GM19025 (cell line): ENCODE data around the gene CDC25B.

Source experiments
- ATAC-seq: cut with Tn5 transposase; IDR thresholded peaks from one replicate; pipeline ENCODE4 v1.9.1; 2021; ENCODE audit warnings: mild to moderate bottlenecking, low read depth, moderate library complexity; ENCODE audit not compliant: unreplicated experiment

Gene CDC25B

GRCh38 chr20:3763671-3764601 lies 32.2 kb upstream of the CDC25B start:
- no peak for ATAC-seq

GRCh38 chr20:3764659-3765058 lies 31.5 kb upstream of the CDC25B start:
- no peak for ATAC-seq

GRCh38 chr20:3765171-3765882 lies 30.8 kb upstream of the CDC25B start:
- no peak for ATAC-seq

- ATAC-seq: no peak
Observed at GRCh38 chr20:3766422-3767109, 29.5 kb upstream of the CDC25B start.

- no peak for ATAC-seq
Observed at GRCh38 chr20:3767110-3767426, 29.0 kb upstream of the CDC25B start.

- peak; percentile 97 for ATAC-seq
Observed at GRCh38 chr20:3767427-3768341, 28.4 kb upstream of the CDC25B start, which contains the start of gene ADISSP. ADISSP (minus strand) TSS chr20:3767753; CDS start chr20:3760100, 7,653 bp downstream.

- peak; percentile 11 for ATAC-seq
Observed at GRCh38 chr20:3768342-3769130, 27.6 kb upstream of the CDC25B start.

- ATAC-seq: no peak
Observed at GRCh38 chr20:3771552-3772058, 24.5 kb upstream of the CDC25B start.

- no peak for ATAC-seq
Observed at GRCh38 chr20:3775457-3776108, 20.5 kb upstream of the CDC25B start.

GRCh38 chr20:3777381-3777715 lies 18.8 kb upstream of the CDC25B start:
- no peak for ATAC-seq

- no peak for ATAC-seq
Observed at GRCh38 chr20:3777716-3778629, 18.1 kb upstream of the CDC25B start.

GRCh38 chr20:3778976-3779375 lies 17.1 kb upstream of the CDC25B start:
- no peak for ATAC-seq

- peak; percentile 54 for ATAC-seq
Observed at GRCh38 chr20:3781153-3781910, 14.8 kb upstream of the CDC25B start, which contains the start of gene SPEF1. SPEF1 (minus strand) TSS chr20:3781448; CDS start chr20:3781287, 161 bp downstream.

- ATAC-seq: no peak
Observed at GRCh38 chr20:3782597-3782996, 13.5 kb upstream of the CDC25B start.

- no peak for ATAC-seq
Observed at GRCh38 chr20:3783068-3783489, 13.0 kb upstream of the CDC25B start.

GRCh38 chr20:3783511-3784195 lies 12.5 kb upstream of the CDC25B start:
- ATAC-seq: no peak
